Mesodermal cell (in vitro differentiated cells): ENCODE results near the gene HMSD.

Experiments
- H3K27ac ChIP-seq: 2 replicates; pipeline ENCODE4 v1.7.0; 2013; ENCODE audit warnings: mild to moderate bottlenecking, low read depth, low read length, moderate library complexity; ENCODE audit not compliant: severe bottlenecking
- H3K36me3 ChIP-seq: 2 replicates; pipeline ENCODE4 v1.7.1; 2013; ENCODE audit warnings: mild to moderate bottlenecking, low read length, moderate library complexity; ENCODE audit not compliant: control insufficient read depth, insufficient read depth
- H3K4me1 ChIP-seq: one replicate; pipeline ENCODE4 v1.7.1; 2013; ENCODE audit warnings: mild to moderate bottlenecking, low read length; ENCODE audit not compliant: insufficient read depth, control insufficient read depth, poor library complexity, severe bottlenecking
- H3K4me3 ChIP-seq: 2 replicates; pipeline ENCODE4 v1.7.0; 2013; ENCODE audit warnings: low read length, control low read depth, mild to moderate bottlenecking; ENCODE audit not compliant: insufficient read depth, poor library complexity, severe bottlenecking; ENCODE audit errors: extremely low read depth
- H3K9me3 ChIP-seq: 2 replicates; pipeline ENCODE4 v1.7.1; 2013; ENCODE audit warnings: mild to moderate bottlenecking, low read length, moderate library complexity; ENCODE audit not compliant: control insufficient read depth
- WGBS, 2 experiments: methylation state at CpG; one replicate each; pipeline ENCODE4 v1.1.5; 2013; ENCODE audit warnings: missing lambda C conversion rate in 2 of 2; ENCODE audit not compliant: insufficient coverage in 2 of 2; 5-methylcytosine and 5-hydroxymethylcytosine counted together

Gene HMSD

DNA sequence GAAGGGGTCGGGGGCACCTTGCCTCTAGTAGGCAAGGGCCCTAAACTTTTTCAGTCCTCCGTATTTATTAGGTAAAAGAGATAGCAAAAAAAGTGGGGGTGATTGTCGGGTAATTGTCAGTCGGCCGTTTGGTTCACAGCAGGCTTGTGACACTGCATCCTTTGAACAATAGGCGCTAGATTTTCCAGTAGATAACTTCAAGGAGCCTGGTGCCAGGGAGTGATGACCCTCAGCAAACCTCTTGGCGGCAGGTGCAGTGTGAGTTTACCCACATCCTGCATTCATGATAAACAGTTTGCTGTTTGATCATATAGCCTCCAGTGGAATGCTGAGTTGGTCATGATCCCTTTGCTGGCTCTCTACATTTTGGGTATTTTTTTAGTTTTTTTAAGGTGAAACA lies 43.6 kb downstream of the HMSD start:
- H3K36me3 ChIP-seq, result peaks cover 11% of the 10 kb centered on the region
- H3K4me1 ChIP-seq, result no peaks in the 10 kb centered on the region
- H3K27ac ChIP-seq, result no peak overlapping the region
- H3K4me3 ChIP-seq, result no peak overlapping the region
- H3K9me3 ChIP-seq, result peaks cover 19% of the 10 kb centered on the region
- WGBS, 2 experiments, result 88 to 92% methylated on average over 6 to 7 of the region's 7 CpGs

DNA sequence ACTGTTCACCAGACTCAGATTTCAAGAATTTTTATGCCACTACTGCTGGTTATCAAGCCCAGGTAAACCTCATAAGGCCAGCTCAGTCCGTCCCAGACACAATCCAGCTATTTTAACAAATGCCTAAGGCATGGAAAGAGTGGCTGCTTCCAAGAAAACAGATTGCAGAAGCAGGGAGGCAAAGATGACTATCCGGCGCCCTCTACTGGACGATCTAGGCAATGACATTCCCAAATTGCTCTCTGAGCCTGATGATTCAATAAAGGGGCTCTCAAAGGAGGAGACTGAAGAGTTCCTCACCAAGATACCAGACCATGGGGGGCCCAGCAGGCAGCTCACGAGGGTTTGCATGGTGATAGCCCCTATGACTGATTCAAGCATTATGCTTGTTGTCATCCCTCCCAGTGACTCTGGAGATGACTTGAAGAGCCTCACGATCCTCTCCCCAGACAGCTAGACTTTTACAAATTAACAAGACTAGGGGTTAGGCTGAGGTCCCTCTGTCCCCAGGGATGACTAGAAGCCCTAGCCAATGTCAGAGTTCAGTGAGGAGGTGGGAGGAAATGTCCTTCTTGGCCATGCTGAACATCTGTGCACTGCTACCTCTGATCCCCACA lies 45.8 kb downstream of the HMSD start:
- Histone ChIP-seq H3K9me3 (peaks cover 19% of the 10 kb centered on the region), H3K36me3 (no peaks in the 10 kb centered on the region), H3K4me1 (no peaks in the 10 kb centered on the region), H3K27ac (no peak overlapping the region), H3K4me3 (no peak overlapping the region)
- WGBS, 2 experiments, result 4 to 24% methylated on average over 4 to 6 of the region's 6 CpGs

DNA sequence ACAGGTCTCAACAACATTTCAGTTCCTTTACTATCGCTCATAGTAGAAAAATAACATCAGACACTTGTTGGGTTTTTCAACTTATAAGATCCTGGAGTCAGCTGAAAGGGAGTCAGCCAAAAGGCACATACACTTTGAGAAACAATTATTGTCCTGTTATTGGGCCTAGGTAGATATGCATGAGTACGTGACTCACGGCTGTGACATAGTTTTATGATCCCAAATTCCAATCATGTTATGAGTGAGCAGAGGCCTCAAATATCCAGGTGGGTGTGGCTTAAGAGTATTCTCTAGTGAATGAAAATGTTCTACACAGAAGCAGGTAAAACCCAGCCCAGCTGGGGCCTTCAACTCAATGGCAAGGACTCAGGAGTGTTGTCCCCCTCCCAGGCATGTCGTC lies 47.9 kb downstream of the HMSD start:
- Histone ChIP-seq H3K27ac (no peak overlapping the region), H3K4me3 (no peak overlapping the region), H3K36me3 (no peaks in the 10 kb centered on the region), H3K4me1 (no peaks in the 10 kb centered on the region), H3K9me3 (peaks cover 19% of the 10 kb centered on the region)
- 88 to 97% methylated on average over 3 to 4 of the region's 4 CpGs for WGBS, 2 experiments

DNA sequence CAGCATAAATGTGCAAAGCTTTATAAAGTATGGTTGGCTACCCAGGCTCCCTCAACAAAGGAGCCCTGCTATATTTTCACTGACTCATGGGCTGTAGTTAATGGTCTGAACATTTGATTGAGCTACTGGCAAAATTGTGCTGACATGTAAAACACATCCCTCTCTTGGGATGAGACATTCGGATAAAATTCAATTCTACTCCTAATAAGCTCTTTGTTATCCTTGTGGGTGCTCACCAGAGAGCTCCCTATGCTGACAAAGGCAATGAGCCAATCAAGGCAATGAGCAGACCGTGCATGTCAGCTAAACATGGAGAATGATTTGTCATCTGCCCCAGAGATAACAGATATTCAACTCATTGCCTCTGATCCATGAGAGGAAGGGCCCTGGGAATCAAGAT lies 48.5 kb downstream of the HMSD start:
- no peak overlapping the region for H3K4me3 ChIP-seq
- H3K9me3 ChIP-seq, result peaks cover 19% of the 10 kb centered on the region
- no peaks in the 10 kb centered on the region for H3K4me1 ChIP-seq
- H3K36me3 ChIP-seq, result no peaks in the 10 kb centered on the region
- H3K27ac ChIP-seq, result no peak overlapping the region
- WGBS, 2 experiments, result 80 to 100% methylated on average over 1 to 2 of the region's 2 CpGs

DNA sequence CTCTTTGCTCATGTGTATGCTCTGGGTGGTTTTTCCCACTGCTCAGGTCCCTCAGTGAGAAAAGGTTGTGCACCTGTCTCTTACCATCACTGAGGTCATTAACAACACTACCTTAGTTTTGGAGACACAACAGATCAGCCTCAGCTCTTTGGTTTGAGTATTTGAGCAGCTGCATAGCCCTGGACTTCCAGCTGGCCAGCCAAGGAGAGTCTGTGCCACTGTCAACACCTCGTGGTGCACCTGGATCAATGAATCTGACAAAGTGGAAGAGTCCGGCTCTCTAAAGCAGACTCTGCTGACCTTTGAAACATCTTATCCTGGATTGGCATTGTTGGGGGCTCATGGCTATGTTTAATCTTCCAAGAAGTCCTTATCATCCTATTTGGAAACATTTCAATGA lies 50.8 kb downstream of the HMSD start:
- no peaks in the 10 kb centered on the region for H3K36me3 ChIP-seq
- H3K9me3 ChIP-seq, result peaks cover 19% of the 10 kb centered on the region
- no peaks in the 10 kb centered on the region for H3K4me1 ChIP-seq
- no peak overlapping the region for H3K27ac ChIP-seq
- no peak overlapping the region for H3K4me3 ChIP-seq
- WGBS, 2 experiments, result 78% methylated on average over 2 of the region's 2 CpGs; no CpG with 5 or more reads in 1 of the 2 experiments

DNA sequence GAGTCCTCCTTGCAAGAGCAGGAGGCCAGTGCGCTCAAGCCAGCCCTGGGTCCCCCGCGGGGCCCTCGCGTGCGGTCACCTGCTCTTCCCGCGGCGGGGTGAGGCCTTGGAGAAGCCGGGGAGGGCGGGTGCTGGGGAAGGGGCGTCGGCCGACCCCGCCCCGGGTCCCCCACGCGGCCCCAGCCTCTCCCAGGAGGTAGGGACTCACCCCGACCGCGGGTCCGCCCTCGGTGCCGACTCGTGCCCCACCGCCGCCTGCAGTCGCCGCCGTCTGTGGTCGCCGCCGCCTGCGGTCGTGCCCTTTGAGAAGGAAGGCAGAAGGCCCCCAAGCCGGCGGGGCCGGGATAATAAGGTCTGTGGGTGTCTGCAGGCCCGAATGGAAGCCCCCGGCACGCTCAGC lies 53.5 kb downstream of the HMSD start:
- Histone ChIP-seq H3K27ac (no peak overlapping the region), H3K4me1 (no peaks in the 10 kb centered on the region), H3K36me3 (no peaks in the 10 kb centered on the region), H3K9me3 (no peaks in the 10 kb centered on the region), H3K4me3 (no peak overlapping the region)
- 98% methylated on average over 31 to 39 of the region's 41 CpGs for WGBS, 2 experiments

DNA sequence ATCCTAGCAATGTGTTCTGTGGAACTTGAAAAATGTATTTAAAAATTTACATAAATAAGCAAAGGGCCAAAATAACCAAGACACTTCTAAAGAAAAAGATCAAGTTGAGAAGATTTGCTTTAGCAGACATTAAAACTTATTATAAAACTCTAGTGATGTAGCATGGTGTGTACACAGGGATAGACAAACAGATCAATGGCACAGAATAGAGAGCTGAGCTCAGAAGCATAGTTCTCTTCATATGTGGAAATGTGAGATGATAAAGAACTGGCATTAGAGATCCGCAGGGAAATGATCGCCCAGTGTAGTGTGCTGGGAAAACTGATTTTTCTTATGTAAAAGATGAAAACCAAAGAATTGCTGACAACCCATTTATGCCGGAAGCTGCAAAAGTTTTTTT lies 60.2 kb downstream of the HMSD start:
- H3K36me3 ChIP-seq, result no peaks in the 10 kb centered on the region
- WGBS, 2 experiments, result 86% methylated on average over 3 of the region's 3 CpGs; no CpG with 5 or more reads in 1 of the 2 experiments

More for the DNA sequence above, 60.2 kb downstream of the HMSD start:
- H3K9me3 ChIP-seq, result no peaks in the 10 kb centered on the region
- H3K27ac ChIP-seq, result no peak overlapping the region
- no peaks in the 10 kb centered on the region for H3K4me1 ChIP-seq
- H3K4me3 ChIP-seq, result no peak overlapping the region
